H1 (cell line): ENCODE results near the gene CCNYL1.

Source experiments
- CEBPB ChIP-seq: IDR thresholded peaks from 2 replicates; pipeline ENCODE4 v1.6.1; 2012; ENCODE audit warnings: low read depth, low read length
- EGR1 ChIP-seq: IDR thresholded peaks from 2 replicates; pipeline ENCODE4 v1.6.1; 2011; ENCODE audit warnings: low read depth, low read length, borderline replicate concordance
- EZH2 ChIP-seq: fragments of 200-600 bp; sonication (generic); IDR thresholded peaks from 2 replicates; pipeline ENCODE4 v1.7.1; 2012; ENCODE audit warnings: low read depth, mild to moderate bottlenecking, moderate library complexity, low read length, inconsistent platforms; ENCODE audit not compliant: severe bottlenecking
- GABPA ChIP-seq: IDR thresholded peaks from 2 replicates; pipeline ENCODE4 v1.6.1; 2011; ENCODE audit warnings: mild to moderate bottlenecking, low read length, moderate library complexity, borderline replicate concordance; ENCODE audit not compliant: insufficient read depth
- JUN ChIP-seq: IDR thresholded peaks from 2 replicates; pipeline ENCODE4 v1.6.1; 2011; ENCODE audit warnings: low read depth, mild to moderate bottlenecking, improper control_type of control experiment, low read length
- JUND ChIP-seq: IDR thresholded peaks from 2 replicates; pipeline ENCODE4 v1.6.1; 2011; ENCODE audit warnings: mild to moderate bottlenecking, improper control_type of control experiment, low read length
- POU5F1 ChIP-seq: IDR thresholded peaks from 2 replicates; pipeline ENCODE4 v1.6.1; 2011; ENCODE audit warnings: low read depth, mild to moderate bottlenecking, low read length, moderate library complexity
- TCF12 ChIP-seq: IDR thresholded peaks from 2 replicates; pipeline ENCODE4 v1.6.1; 2011; ENCODE audit warnings: low read depth, mild to moderate bottlenecking, low read length
- YY1 ChIP-seq: IDR thresholded peaks from 2 replicates; pipeline ENCODE4 v1.6.1; 2011; ENCODE audit warnings: low read depth, mild to moderate bottlenecking, low read length
- TF ChIP-seq, protein P1 (sequence below), 3 experiments: IDR thresholded peaks; 1 replicate in 2 of 3; 2 replicates in 1 of 3; pipeline versions ENCODE4 v1.5.1 to v1.6.1; 2011; ENCODE audit warnings: low read length in 3 of 3, mild to moderate bottlenecking in 3 of 3, inconsistent platforms in 2 of 3, low read depth in 1 of 3, moderate library complexity in 1 of 3; ENCODE audit not compliant: insufficient read depth in 1 of 3; ENCODE audit errors: control extremely low read depth in 1 of 3

DNA sequence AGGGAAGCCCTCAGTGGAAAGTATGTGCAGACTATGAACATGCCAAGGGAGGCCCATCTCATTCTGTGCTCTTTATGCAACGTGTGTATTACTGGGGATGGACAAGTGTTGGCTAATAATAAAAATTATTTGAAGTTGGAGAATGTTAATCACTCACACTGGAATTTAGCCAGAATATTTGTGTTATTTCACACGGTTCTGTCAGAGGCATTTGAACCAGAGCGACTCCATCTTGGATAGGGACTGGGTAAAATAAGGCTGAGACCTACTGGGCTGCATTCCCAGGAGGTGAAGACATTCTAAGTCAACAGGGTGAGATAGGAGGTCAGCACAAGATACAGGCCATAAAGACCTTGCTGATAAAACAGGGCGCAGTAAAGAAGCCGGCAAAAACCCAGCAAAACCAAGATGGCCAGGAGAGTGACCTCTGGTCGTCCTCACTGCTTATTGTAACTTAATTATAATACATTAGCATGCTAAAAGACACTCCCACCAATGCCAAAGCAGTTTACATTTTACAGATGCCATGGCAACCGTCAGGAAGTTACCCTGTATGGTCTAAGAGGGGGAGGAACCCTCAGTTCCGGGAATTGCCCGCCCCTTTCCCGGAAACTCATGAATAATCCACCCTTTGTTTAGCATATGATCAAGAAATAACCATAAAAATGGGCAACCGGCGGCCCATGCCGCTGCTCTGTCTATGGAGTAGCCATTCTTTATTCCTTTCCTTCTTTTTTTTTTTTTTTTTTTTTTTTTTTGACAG is 60.8 kb downstream of the CCNYL1 start:
- TF ChIP-seq, protein P1, sequence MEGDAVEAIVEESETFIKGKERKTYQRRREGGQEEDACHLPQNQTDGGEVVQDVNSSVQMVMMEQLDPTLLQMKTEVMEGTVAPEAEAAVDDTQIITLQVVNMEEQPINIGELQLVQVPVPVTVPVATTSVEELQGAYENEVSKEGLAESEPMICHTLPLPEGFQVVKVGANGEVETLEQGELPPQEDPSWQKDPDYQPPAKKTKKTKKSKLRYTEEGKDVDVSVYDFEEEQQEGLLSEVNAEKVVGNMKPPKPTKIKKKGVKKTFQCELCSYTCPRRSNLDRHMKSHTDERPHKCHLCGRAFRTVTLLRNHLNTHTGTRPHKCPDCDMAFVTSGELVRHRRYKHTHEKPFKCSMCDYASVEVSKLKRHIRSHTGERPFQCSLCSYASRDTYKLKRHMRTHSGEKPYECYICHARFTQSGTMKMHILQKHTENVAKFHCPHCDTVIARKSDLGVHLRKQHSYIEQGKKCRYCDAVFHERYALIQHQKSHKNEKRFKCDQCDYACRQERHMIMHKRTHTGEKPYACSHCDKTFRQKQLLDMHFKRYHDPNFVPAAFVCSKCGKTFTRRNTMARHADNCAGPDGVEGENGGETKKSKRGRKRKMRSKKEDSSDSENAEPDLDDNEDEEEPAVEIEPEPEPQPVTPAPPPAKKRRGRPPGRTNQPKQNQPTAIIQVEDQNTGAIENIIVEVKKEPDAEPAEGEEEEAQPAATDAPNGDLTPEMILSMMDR (IDR thresholded peaks at IDR 0.05; ENCODE audit: control extremely low read depth in 1 of 3, insufficient read depth in 1 of 3, low read depth in 1 of 3, low read length in 3 of 3): no peak
- no peak for TF ChIP-seq CEBPB
- TF ChIP-seq EZH2: no peak
- no peak for TF ChIP-seq GABPA
- no peak for TF ChIP-seq POU5F1
- no peak for TF ChIP-seq TCF12
- TF ChIP-seq EGR1: no peak
- no peak for TF ChIP-seq JUN
- peak; percentile 64 for TF ChIP-seq YY1
- no peak for TF ChIP-seq JUND
